ENCODE results near the gene CPVL.

Gene CPVL

DNA sequence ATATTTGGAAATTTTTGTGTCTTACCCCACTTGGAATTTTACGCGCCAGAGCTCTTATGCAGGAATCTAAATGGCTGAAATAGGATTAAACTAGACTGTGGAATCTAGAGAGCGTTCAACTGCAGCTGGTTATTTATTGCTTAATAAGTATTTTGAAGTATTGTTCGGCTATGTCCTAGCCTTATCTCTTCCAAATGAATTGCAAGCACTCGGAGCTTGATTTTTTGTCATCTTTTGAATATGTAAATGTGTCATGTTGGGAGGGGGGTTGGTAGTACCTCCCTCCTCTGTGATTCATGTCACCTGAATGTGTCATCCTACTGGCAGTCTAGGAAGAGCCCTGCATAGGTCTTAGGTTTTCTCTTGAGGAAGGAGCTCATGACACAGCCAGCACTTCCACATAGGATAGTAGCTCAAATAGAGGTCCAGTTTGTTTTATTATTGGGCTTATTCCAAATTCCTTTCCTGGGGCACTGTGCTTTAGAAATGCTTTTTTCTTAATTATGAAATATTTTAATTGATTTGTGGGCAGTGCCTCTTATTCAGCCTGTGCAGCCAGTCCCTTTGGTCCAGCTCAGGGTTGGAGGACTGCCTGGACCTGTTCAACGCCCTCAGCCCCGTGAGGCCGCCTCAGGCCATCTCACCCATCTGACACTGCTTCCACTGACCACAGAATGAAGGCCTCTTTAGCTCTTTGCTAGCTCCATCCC, 165.7 kb downstream of the CPVL start:
- Histone ChIP-seq H3K27ac (ENCODE audit: extremely low read depth, low read depth, low read length) (no peak overlapping the region), H3K4me1 (ENCODE audit: control insufficient read depth, insufficient read depth, low read length) (no peaks in the 10 kb centered on the region; the same call in 1 of the 2 replicates), H3K9me3 (ENCODE audit: control insufficient read depth, insufficient read depth, low read depth, low read length) (no peaks in the 10 kb centered on the region), H3K4me3 (ENCODE audit: low read depth, low read length) (no peak overlapping the region), H3K36me3 (ENCODE audit: control insufficient read depth in 2 of 2, insufficient read depth in 1 of 2, low read length in 2 of 2) (no peaks in the 10 kb centered on the region)
- TF ChIP-seq ZNF549 (tag by site-specific recombination; IDR thresholded peaks at IDR 0.05) (no peak), ZNF157 (tag by site-specific recombination; IDR thresholded peaks at IDR 0.05) (no peak), ZNF341 (tag by site-specific recombination; IDR thresholded peaks at IDR 0.05; ENCODE audit: low read depth) (no peak), ZNF132 (tag by site-specific recombination; IDR thresholded peaks at IDR 0.05; ENCODE audit: borderline replicate concordance) (no peak), BCL11B (tag by site-specific recombination; IDR thresholded peaks at IDR 0.05; ENCODE audit: low read depth) (no peak), ZFP41 (tag by site-specific recombination; IDR thresholded peaks at IDR 0.05; ENCODE audit: borderline replicate concordance) (no peak), ZNF610 (tag by site-specific recombination; IDR thresholded peaks at IDR 0.05; ENCODE audit: borderline replicate concordance) (no peak), ZNF292 (tag by site-specific recombination; IDR thresholded peaks at IDR 0.05; ENCODE audit: borderline replicate concordance, low read depth) (no peak), ZNF654 (tag by site-specific recombination; IDR thresholded peaks at IDR 0.05; ENCODE audit: low read depth) (no peak), WT1 (tag by site-specific recombination; IDR thresholded peaks at IDR 0.05) (no peak), IKZF3 (tag by site-specific recombination; IDR thresholded peaks at IDR 0.05) (no peak), KLF9 (tag by site-specific recombination; IDR thresholded peaks at IDR 0.05; ENCODE audit: low read depth) (no peak), ZNF138 (tag by site-specific recombination; IDR thresholded peaks at IDR 0.05; ENCODE audit: borderline replicate concordance) (no peak), ZFP69B (tag by site-specific recombination; IDR thresholded peaks at IDR 0.05) (no peak), SCRT2 (tag by site-specific recombination; IDR thresholded peaks at IDR 0.05) (no peak), ZNF426 (tag by site-specific recombination; IDR thresholded peaks at IDR 0.05) (no peak)
- TF ChIP-seq, protein P1, sequence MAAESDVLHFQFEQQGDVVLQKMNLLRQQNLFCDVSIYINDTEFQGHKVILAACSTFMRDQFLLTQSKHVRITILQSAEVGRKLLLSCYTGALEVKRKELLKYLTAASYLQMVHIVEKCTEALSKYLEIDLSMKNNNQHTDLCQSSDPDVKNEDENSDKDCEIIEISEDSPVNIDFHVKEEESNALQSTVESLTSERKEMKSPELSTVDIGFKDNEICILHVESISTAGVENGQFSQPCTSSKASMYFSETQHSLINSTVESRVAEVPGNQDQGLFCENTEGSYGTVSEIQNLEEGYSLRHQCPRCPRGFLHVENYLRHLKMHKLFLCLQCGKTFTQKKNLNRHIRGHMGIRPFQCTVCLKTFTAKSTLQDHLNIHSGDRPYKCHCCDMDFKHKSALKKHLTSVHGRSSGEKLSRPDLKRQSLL (tag by site-specific recombination; IDR thresholded peaks at IDR 0.05): no peak
- CTCF ChIA-PET: interaction anchor here (1.1 to 1.8 kb wide), 3 partner anchors 24 to 126 kb away, joined by 4 to 10 read pairs (median 5); no protein-coding TSS in a partner anchor
- POLR2A ChIA-PET: interaction anchor here (0.8 kb wide), 1 partner anchor 166 kb away, joined by 3 read pairs; the partner anchor contains the start of gene CPVL

DNA sequence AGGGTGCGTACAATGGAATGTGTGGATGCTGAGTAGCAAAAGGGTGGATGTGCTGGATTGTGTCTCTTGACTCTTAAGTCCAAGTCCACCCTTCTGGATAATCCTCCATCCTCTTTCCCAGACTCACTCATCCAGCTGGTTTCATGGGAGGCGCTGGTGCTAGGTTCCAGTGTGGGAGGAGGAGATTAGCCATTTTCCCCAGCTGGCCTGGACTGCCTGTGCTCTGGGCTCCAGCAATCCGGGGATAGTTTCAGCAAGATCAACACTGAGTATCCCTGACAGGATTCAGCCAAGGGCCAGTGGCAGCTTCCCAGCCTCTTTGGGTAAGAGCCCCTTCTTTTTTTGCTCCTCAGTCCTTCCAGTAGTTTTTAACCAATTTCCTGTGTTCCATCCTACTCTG, 166.6 kb downstream of the CPVL start:
- no peaks in the 10 kb centered on the region for H3K36me3 ChIP-seq (ENCODE audit: control insufficient read depth in 2 of 2, insufficient read depth in 1 of 2, low read length in 2 of 2)
- ChIA-PET CTCF (interaction anchor here (0.9 to 1.7 kb wide), 4 partner anchors 23 to 127 kb away, joined by 3 to 5 read pairs (median 4); no protein-coding TSS in a partner anchor), POLR2A (no interaction called here)
- no peak overlapping the region for H3K4me3 ChIP-seq (ENCODE audit: low read depth, low read length)
- H3K4me1 ChIP-seq (ENCODE audit: control insufficient read depth, insufficient read depth, low read length): no peaks in the 10 kb centered on the region; the same call in 1 of the 2 replicates
- no peaks in the 10 kb centered on the region for H3K9me3 ChIP-seq (ENCODE audit: control insufficient read depth, insufficient read depth, low read depth, low read length)
- TF ChIP-seq, protein P2, sequence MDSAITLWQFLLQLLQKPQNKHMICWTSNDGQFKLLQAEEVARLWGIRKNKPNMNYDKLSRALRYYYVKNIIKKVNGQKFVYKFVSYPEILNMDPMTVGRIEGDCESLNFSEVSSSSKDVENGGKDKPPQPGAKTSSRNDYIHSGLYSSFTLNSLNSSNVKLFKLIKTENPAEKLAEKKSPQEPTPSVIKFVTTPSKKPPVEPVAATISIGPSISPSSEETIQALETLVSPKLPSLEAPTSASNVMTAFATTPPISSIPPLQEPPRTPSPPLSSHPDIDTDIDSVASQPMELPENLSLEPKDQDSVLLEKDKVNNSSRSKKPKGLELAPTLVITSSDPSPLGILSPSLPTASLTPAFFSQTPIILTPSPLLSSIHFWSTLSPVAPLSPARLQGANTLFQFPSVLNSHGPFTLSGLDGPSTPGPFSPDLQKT (IDR thresholded peaks at IDR 0.05; ENCODE audit: borderline replicate concordance, low read depth, low read length): no peak
- TF ChIP-seq, protein P3, sequence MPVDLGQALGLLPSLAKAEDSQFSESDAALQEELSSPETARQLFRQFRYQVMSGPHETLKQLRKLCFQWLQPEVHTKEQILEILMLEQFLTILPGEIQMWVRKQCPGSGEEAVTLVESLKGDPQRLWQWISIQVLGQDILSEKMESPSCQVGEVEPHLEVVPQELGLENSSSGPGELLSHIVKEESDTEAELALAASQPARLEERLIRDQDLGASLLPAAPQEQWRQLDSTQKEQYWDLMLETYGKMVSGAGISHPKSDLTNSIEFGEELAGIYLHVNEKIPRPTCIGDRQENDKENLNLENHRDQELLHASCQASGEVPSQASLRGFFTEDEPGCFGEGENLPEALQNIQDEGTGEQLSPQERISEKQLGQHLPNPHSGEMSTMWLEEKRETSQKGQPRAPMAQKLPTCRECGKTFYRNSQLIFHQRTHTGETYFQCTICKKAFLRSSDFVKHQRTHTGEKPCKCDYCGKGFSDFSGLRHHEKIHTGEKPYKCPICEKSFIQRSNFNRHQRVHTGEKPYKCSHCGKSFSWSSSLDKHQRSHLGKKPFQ (tag by site-specific recombination; IDR thresholded peaks at IDR 0.05): no peak
- no peak for TF ChIP-seq HOXC10 (CRISPR knock-in tag; IDR thresholded peaks at IDR 0.05)
- TF ChIP-seq ZNF664 (tag by site-specific recombination; IDR thresholded peaks at IDR 0.05): no peak
- TF ChIP-seq ZNF626 (tag by site-specific recombination; IDR thresholded peaks at IDR 0.05): no peak
- no peak for TF ChIP-seq ZNF548 (tag by site-specific recombination; IDR thresholded peaks at IDR 0.05)
- no peak for TF ChIP-seq ZNF366 (tag by site-specific recombination; conservative IDR thresholded peaks at IDR 0.05)
- no peak for TF ChIP-seq ZNF521 (tag by site-specific recombination; IDR thresholded peaks at IDR 0.05)
- no peak for TF ChIP-seq FEZF1 (tag by site-specific recombination; IDR thresholded peaks at IDR 0.05)
- no peak for TF ChIP-seq ZNF223 (tag by site-specific recombination; IDR thresholded peaks at IDR 0.05)
- no peak for TF ChIP-seq ZNF239 (tag by site-specific recombination; IDR thresholded peaks at IDR 0.05)
- no peak overlapping the region for H3K27ac ChIP-seq (ENCODE audit: extremely low read depth, low read depth, low read length)

Measured in HEK293 (cell line).